ENCODE data around the gene GNAS.
A peak's percentile ranks its signal among the peaks of the same experiment; 100 is the strongest.
"Not testable (repeated sequence)": the region's sequence is repeated elsewhere in the genome, so short reads cannot be mapped to it uniquely, and the experiment has no call there.

GNAS gene

DNA sequence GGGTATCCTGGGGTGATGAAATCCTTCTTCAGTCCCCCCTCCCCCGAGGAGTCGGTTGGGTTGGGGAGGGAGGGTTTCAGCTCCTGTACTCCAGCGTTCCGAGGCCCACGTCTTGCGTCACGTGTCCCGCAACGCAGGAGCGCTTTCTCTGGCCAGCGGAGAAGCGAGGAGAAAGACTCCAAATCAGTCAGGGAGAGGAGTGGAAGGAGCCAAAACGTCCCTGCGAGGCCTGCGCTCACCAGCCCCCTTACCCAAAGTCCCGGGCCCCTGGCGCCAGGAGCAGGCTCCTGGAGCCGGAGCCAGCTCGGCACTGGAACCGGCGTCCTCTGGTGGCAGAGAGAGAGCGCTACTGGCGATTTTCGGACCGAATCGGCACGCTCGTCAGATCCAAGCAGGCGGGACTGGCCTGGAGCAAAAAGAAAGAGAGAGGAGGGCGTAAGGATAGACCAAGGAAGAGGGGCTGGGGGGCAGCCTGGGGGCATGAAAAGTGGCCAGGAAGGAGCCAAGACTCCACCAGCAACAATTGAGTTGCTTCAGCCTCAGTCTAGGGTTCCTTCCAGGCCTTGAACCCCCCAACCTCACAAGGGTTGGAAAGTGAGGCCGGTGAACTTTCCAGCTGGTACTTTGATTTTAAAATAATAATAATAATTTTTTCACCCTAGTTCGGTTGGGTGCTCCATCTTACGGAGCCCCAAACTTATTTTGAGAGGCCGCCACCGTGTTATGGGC, at the start of gene GNAS:
Gene GNAS (plus strand): TSS at position 174 of the 729 bp plus-strand sequence.
- DNase-seq = peak; percentile 36 to 55

DNA sequence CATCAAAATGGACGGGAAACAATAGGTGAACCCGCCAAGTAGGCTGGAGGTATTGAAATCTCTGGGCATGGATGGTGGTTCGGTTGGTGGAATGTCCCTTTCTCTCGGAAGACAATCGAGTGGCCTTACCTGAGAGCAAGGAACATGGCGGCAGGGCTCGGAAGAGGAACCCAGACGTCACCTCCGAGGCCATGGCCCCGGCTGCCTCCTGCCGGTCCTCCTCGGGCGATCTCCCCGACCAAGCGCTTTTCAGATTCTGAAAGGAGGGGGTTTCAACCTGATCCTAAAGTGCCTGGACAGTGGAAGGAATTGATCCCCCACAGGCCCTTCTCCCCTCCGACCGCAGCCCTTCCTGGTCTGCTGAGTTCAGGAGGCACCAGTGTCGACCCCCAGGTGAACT, 49.0 kb upstream of the GNAS start:
- no peak for DNase-seq

DNA sequence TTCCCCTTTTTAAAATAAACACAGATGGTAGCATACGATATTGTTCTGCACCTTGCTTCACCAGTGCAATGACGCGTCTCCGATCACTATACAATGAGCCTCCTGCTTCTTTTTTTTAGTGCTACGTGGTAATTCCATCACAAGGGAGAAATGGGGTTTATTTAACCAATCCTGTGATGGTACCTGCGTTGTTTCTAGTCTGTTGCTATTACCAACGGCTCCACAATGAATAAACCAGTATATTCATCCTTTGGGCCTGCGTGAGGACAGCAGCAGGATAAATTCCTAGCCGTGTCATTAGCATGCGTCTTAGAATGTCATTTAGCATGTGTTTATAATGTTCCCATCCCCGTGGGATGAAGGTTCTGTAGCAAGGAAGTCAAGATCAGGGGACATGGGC, 44.7 kb upstream of the GNAS start:
- DNase-seq = no peak

- no peak for DNase-seq
These were observed 44.1 kb upstream of the GNAS start for GRCh38 chr20:58808271-58809046.

DNA sequence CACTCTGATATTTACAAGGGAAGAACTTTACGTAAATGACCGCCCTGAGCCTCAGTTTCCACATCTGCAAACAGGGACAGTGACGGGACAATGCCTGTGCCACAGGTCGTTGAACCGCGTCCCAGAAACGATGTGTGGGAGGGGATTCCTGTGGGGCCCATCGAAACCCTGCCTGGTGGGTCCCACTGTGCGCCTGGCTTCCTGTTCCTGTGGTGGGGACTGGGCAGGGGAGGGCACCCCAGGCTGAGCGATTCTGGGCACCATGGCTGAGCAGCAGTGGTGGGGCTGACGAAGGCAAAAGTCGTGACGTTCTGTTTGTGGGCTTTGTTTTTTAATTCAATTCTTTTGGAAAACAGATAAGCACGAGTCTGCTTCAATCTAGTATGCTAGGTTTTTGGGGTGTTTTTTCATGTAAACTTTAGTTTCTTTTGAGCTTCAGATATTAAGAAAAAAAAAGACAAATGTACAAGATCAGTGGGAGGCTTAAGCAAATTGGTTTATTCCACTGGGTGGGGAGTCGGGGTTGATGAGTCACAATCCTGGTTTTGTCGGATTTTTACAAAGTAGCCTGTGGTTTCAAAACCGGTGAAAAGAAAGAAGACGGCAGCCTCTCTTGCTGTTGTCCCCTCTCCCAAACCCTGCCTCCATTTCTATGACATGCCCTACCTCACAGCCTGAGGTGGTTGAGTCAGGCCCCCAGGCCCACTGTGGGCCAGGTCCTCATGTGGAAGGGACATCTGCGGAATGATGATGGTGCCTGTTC, 42.2 kb upstream of the GNAS start:
- no peak for DNase-seq

GRCh38 chr20:58810879-58811250, 41.7 kb upstream of the GNAS start:
- DNase-seq = no peak

- DNase-seq = no peak
These were observed 41.2 kb upstream of the GNAS start for GRCh38 chr20:58811334-58811733.

- no peak for DNase-seq
These were observed 39.1 kb upstream of the GNAS start for GRCh38 chr20:58813369-58813768.

GRCh38 chr20:58815448-58815847, 37.1 kb upstream of the GNAS start:
- DNase-seq = no peak

DNA sequence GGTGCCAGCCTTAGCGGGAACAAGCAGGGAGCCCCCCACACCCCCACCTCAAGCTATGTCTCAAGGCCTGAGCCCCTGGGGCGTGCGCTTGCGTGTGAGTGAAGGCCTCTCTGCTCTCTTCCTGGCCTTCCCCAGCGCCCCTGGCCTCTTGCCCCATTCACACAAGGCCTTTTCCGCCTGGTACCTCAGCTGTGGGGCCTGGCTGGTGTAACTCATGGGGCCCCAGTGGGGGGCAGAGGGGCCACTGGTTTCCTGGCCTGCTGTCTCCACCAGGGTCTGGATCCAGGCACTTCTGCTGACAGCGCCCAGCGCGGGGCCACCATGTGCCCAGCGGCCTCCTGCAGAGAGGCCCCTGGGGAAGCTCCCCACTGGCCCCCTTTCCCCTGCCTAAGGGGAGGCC, 36.5 kb upstream of the GNAS start:
- no peak for DNase-seq

GRCh38 chr20:58816957-58817651, 35.4 kb upstream of the GNAS start:
- DNase-seq = no peak

DNA sequence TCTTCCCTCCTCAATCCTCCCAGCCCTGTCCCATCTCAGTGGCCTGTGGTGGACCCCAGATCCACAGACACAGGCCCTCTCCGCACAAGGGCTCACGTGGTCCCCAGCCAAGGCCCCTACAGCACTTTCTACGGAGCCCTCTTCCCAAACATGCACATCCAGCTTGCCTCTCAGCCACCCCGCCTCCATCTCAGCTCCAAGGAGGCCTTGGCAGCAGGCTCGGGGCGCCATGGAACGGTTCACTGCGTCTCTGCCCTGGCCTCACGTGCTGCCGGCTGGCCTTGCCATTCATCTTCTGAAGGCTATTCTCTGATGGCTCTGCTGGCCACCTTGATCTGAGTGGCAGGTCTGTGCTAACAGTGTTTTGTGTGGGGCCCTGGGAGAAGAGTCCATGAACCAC, 34.8 kb upstream of the GNAS start:
- no peak for DNase-seq

GRCh38 chr20:58818586-58819285, 33.8 kb upstream of the GNAS start:
- DNase-seq = no peak

DNA sequence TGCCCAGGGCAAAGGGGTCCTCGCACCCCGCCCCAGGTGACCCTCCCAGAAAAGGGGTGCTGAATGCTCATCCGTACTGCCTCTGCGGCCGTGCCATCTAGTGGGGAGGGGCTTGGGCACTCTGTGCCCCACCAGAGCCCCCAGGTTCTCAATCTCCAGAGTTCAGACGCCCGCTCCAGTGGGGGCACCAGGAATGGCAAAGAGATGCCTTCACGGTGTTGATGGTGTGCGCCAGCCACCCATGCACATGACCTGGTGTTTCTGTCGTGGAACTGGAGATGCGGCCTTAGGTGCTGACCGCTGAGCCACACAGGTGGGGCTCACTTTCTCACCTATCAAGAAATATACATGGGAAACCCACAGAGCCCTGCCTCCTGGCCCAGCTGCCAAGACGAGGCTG, 32.6 kb upstream of the GNAS start:
- DNase-seq = no peak

DNA sequence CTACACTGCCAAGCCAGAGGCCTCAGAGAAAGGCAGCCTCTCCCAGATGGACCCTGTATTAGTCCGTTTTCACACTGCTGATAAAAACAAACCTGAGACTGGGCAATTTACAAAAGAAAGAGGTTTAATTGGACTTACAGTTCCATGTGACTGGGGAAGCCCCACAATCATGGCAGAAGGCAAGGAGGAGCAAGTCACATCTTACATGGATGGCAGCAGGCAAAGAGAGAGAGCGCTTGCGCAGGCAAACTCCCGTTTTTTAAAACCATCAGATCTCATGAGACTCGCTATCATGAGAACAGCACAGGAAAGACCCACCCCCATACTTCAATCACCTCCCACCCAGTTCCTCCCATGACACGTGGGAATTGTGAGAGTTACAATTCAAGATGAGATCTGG, 32.0 kb upstream of the GNAS start:
- not testable (repeated sequence) for DNase-seq

DNA sequence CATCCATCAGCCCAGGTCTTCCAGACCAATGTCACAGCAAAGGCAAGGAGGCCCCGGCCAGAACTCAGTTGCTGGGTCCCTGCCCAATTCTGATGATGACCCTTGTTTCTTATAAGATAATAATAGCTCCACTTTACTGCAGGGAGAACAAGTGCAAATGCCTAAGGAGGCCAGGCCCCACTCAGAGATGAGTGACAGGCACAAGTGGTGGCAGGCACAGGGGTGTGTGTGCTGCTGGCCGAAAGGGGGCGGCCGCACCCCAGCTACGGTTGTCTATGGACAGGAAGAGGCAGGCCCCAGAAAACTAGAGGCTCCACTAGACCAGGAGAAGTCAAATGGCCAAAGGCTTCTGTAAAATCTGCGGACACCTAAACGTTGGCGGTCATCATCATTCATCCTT, 30.4 kb upstream of the GNAS start:
- no peak for DNase-seq

DNA sequence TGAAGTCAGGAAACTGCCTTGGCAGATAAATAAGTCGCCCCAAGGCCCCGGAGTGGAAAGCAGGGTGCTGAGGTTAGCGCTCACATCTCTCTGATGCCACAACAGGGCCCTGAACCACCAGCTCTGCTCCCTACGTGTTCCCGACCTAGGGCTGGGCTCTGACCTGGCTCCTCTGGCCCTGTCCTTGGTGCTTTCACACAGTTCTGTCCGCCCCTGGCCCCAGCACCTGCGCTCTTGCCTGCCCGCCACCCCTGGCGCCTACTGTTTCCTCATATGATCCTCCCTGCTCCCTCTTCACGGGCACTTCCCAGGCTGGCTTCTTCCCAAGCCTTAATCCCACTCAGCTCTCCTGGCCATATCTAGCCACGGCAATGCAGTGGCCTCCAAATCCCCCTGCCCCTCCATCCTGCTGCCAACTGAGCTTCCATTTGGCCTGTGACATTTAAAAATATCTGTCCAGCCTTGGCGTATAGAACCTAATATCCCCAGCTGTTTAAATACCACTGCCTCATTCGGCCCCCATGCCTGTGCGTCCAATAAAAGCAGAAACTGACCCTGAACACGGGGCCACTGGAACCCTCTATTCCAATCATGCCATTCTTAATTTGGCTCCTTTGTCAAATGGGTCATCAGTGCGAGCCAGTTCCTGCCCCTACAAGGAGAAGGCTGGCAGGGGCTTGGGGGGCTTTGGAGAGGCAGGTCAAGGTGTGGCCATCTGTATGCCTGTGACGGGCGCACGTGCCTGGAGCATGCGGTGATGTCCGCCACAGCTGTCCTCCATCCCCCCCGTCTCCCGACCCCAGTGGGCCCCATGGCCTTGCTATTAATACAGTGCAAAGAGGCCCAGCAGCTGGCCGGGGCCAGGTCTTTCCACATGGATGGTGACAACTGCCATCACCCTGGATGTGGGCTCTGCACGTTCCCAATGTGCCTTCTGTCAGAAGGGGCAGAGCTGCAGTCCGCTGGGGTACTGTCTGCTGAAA, 29.5 kb upstream of the GNAS start:
- no peak for DNase-seq

DNA sequence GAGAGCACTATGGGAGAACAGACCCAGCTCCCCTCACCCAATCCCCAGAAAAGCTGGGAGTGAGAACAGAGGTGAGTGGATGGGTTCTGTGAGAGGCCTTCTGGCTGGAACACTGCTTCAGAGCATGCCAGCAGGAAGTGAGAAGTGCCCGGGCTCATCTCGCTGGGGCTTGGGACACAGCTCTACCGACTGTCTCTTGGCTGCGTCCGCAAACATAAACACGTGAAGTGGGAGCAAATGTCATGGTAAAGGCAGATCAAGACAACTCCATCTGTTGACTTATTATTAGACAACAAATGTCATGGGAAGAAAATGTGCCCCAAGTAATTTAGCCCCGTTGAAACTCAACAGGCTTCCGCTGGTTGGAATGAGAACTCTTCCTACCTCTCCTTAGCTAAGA, 27.7 kb upstream of the GNAS start:
- no peak for DNase-seq

DNA sequence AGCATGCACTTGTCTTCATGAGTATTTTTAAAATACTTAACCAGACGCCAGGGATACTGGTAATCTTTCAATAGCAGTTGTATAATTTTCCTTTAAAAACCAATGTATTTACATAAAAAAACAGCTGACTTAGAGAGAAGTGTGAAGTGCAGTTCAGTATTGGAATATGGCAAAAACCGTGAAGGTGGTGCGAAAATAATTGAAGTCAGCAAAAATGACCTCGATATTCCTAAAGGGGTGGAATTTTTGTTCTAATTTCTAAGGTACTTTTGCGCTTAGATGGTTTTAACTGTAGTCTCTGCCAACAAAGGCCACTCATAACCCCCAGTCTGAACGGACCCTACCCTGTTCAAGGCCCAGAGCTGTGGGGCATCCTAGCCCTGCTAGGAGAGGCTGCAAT, 27.1 kb upstream of the GNAS start:
- no peak for DNase-seq

- DNase-seq = no peak
These were observed 26.2 kb upstream of the GNAS start for GRCh38 chr20:58826271-58826670.

GRCh38 chr20:58828136-58828535, 24.4 kb upstream of the GNAS start:
- DNase-seq = no peak
